ACC112 (cell line): ENCODE data around the gene C1QTNF2.
"Not testable (repeated sequence)": the region's sequence is repeated elsewhere in the genome, so short reads cannot be mapped to it uniquely, and the experiment has no call there.

Experiments
- H2AFZ ChIP-seq: fragments of 200-600 bp; sonication (generic); one replicate; pipeline ENCODE4 v1.6.0; 2017; ENCODE audit warnings: antibody characterized with exemption, low read length; ENCODE audit not compliant: unreplicated experiment
- H3K27ac ChIP-seq: fragments of 200-600 bp; sonication (generic); 2 replicates; pipeline ENCODE4 v1.5.1; 2014; ENCODE audit warnings: low read depth, mild to moderate bottlenecking, antibody characterized with exemption, low read length, moderate library complexity
- H3K27me3 ChIP-seq: fragments of 200-600 bp; sonication (generic); 2 replicates; pipeline ENCODE4 v1.6.1; 2014; ENCODE audit warnings: mild to moderate bottlenecking, antibody characterized with exemption, low read length, moderate library complexity, mixed read lengths; ENCODE audit not compliant: insufficient read depth
- H3K36me3 ChIP-seq: fragments of 200-600 bp; sonication (generic); 2 replicates; pipeline ENCODE4 v1.6.1; 2016; ENCODE audit warnings: mild to moderate bottlenecking, antibody characterized with exemption, low read length, moderate library complexity, mixed read lengths; ENCODE audit not compliant: insufficient read depth
- H3K4me1 ChIP-seq: fragments of 200-600 bp; sonication (generic); one replicate; pipeline ENCODE4 v1.6.1; 2016; ENCODE audit warnings: low read length, mixed read lengths; ENCODE audit not compliant: insufficient read depth, unreplicated experiment, control insufficient read depth
- H3K4me3 ChIP-seq: fragments of 200-600 bp; sonication (generic); 2 replicates; pipeline ENCODE4 v1.5.1; 2014; ENCODE audit warnings: mild to moderate bottlenecking, low read depth, low read length
- H3K79me2 ChIP-seq: fragments of 200-600 bp; sonication (generic); one replicate; pipeline ENCODE4 v1.6.0; 2016; ENCODE audit warnings: low read length; ENCODE audit not compliant: control insufficient read depth, unreplicated experiment, insufficient read depth

The C1QTNF2 gene

GRCh38 chr5:160342413-160342941 lies 27.9 kb downstream of the C1QTNF2 start:
- no peaks in the 10 kb centered on the region for H3K27me3 ChIP-seq
- peaks cover 4% of the 10 kb centered on the region for H3K4me1 ChIP-seq
- no peaks in the 10 kb centered on the region for H3K79me2 ChIP-seq
- no peak overlapping the region for H3K4me3 ChIP-seq
- no peak overlapping the region for H3K27ac ChIP-seq
- H3K36me3 ChIP-seq = no peaks in the 10 kb centered on the region
- H2AFZ ChIP-seq = no peak overlapping the region

- Histone ChIP-seq H3K36me3 (no peaks in the 10 kb centered on the region), H3K79me2 (no peaks in the 10 kb centered on the region), H3K27ac (no peak overlapping the region), H3K4me1 (peaks cover 4% of the 10 kb centered on the region), H2AFZ (no peak overlapping the region), H3K4me3 (no peak overlapping the region), H3K27me3 (no peaks in the 10 kb centered on the region)
These were observed 29.0 kb downstream of the C1QTNF2 start for GRCh38 chr5:160341309-160341870.

- not testable (repeated sequence) for H2AFZ ChIP-seq
These were observed 29.9 kb downstream of the C1QTNF2 start for GRCh38 chr5:160340513-160340912.

GRCh38 chr5:160339406-160340130 lies 30.9 kb downstream of the C1QTNF2 start:
- no peaks in the 10 kb centered on the region for H3K79me2 ChIP-seq
- peaks cover 4% of the 10 kb centered on the region for H3K4me1 ChIP-seq
- H3K4me3 ChIP-seq = no peak overlapping the region
- H3K27me3 ChIP-seq = no peaks in the 10 kb centered on the region
- H3K36me3 ChIP-seq = no peaks in the 10 kb centered on the region
- no peak overlapping the region for H3K27ac ChIP-seq
- H2AFZ ChIP-seq = no peak overlapping the region

More at GRCh38 chr5:160340513-160340912, 29.9 kb downstream of the C1QTNF2 start:
- not testable (repeated sequence) for H3K4me3 ChIP-seq, H3K27ac ChIP-seq, H3K79me2 ChIP-seq, H3K27me3 ChIP-seq, H3K36me3 ChIP-seq, H3K4me1 ChIP-seq

GRCh38 chr5:160334716-160335115 lies 35.7 kb downstream of the C1QTNF2 start:
- H3K27ac ChIP-seq, H3K27me3 ChIP-seq: not testable (repeated sequence)

GRCh38 chr5:160333721-160334120 lies 36.7 kb downstream of the C1QTNF2 start:
- H3K79me2 ChIP-seq = no peaks in the 10 kb centered on the region
- no peaks in the 10 kb centered on the region for H3K36me3 ChIP-seq
- no peak overlapping the region for H3K4me3 ChIP-seq
- no peak overlapping the region for H3K27ac ChIP-seq
- H3K4me1 ChIP-seq = no peaks in the 10 kb centered on the region
- H2AFZ ChIP-seq = no peak overlapping the region
- no peaks in the 10 kb centered on the region for H3K27me3 ChIP-seq

More at GRCh38 chr5:160334716-160335115, 35.7 kb downstream of the C1QTNF2 start:
- not testable (repeated sequence) for H3K79me2 ChIP-seq, H3K4me1 ChIP-seq, H2AFZ ChIP-seq, H3K4me3 ChIP-seq, H3K36me3 ChIP-seq

- H3K4me3 ChIP-seq = no peak overlapping the region
- H3K4me1 ChIP-seq = no peaks in the 10 kb centered on the region
- no peak overlapping the region for H3K27ac ChIP-seq
- H3K79me2 ChIP-seq = no peaks in the 10 kb centered on the region
- no peak overlapping the region for H2AFZ ChIP-seq
- H3K36me3 ChIP-seq = no peaks in the 10 kb centered on the region
- no peaks in the 10 kb centered on the region for H3K27me3 ChIP-seq
These were observed 40.2 kb downstream of the C1QTNF2 start for GRCh38 chr5:160330212-160330611.

GRCh38 chr5:160327818-160328217 lies 42.6 kb downstream of the C1QTNF2 start:
- Histone ChIP-seq H3K27ac (no peak overlapping the region), H2AFZ (no peak overlapping the region), H3K79me2 (no peaks in the 10 kb centered on the region), H3K4me3 (no peak overlapping the region), H3K36me3 (no peaks in the 10 kb centered on the region), H3K27me3 (no peaks in the 10 kb centered on the region), H3K4me1 (no peaks in the 10 kb centered on the region)

GRCh38 chr5:160326981-160327380 lies 43.4 kb downstream of the C1QTNF2 start:
- no peak overlapping the region for H2AFZ ChIP-seq

GRCh38 chr5:160325716-160326115 lies 44.7 kb downstream of the C1QTNF2 start:
- Histone ChIP-seq H3K27ac (no peak overlapping the region), H3K79me2 (no peaks in the 10 kb centered on the region), H3K4me1 (no peaks in the 10 kb centered on the region), H3K36me3 (no peaks in the 10 kb centered on the region), H3K27me3 (no peaks in the 10 kb centered on the region), H2AFZ (no peak overlapping the region), H3K4me3 (no peak overlapping the region)

More at GRCh38 chr5:160326981-160327380, 43.4 kb downstream of the C1QTNF2 start:
- H3K27ac ChIP-seq = no peak overlapping the region
- H3K27me3 ChIP-seq = no peaks in the 10 kb centered on the region
- no peaks in the 10 kb centered on the region for H3K79me2 ChIP-seq
- no peaks in the 10 kb centered on the region for H3K4me1 ChIP-seq
- no peak overlapping the region for H3K4me3 ChIP-seq
- no peaks in the 10 kb centered on the region for H3K36me3 ChIP-seq

- Histone ChIP-seq H3K4me1 (no peaks in the 10 kb centered on the region), H3K27ac (no peak overlapping the region), H3K4me3 (no peak overlapping the region), H3K27me3 (0 out of 2 replicates have a peak, but pooled peaks cover 4% of the 10 kb centered on the region), H2AFZ (no peak overlapping the region), H3K36me3 (no peaks in the 10 kb centered on the region), H3K79me2 (no peaks in the 10 kb centered on the region)
These were observed 45.5 kb downstream of the C1QTNF2 start for GRCh38 chr5:160324886-160325285.
